GM10266 (cell line): ENCODE measurements around the gene CYTH4.

Experiments
- DNase-seq: peaks from one replicate; pipeline ENCODE4 v3.0.0; 2012; ENCODE audit errors: extremely low spot score
- TF ChIP-seq, protein P1 (sequence below): IDR thresholded peaks from 2 replicates; pipeline ENCODE4 v1.5.1; 2012; ENCODE audit warnings: mild to moderate bottlenecking, low read depth; ENCODE audit not compliant: control insufficient read depth, insufficient read depth; ENCODE audit errors: missing control alignments

Gene CYTH4

DNA sequence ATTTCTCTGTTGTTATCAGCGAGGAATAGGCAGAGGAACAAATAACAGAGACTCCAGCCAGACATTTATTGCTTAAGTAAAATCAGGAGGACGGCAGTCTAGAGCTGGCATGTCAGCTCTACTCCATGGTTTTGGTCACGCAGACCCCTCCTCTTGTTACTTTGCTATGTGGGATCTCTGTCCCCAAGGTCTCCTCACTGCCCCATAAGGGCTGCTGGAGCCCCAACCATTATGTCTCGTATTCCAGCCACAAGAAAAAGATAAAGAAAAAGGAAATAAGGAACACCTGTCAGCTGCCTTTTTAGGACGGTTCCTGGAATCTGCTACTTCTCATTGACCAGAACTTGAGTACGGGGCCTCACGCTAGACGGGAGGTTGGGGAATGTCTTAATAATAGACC, 74.6 kb downstream of the CYTH4 start:
- TF ChIP-seq, protein P1, sequence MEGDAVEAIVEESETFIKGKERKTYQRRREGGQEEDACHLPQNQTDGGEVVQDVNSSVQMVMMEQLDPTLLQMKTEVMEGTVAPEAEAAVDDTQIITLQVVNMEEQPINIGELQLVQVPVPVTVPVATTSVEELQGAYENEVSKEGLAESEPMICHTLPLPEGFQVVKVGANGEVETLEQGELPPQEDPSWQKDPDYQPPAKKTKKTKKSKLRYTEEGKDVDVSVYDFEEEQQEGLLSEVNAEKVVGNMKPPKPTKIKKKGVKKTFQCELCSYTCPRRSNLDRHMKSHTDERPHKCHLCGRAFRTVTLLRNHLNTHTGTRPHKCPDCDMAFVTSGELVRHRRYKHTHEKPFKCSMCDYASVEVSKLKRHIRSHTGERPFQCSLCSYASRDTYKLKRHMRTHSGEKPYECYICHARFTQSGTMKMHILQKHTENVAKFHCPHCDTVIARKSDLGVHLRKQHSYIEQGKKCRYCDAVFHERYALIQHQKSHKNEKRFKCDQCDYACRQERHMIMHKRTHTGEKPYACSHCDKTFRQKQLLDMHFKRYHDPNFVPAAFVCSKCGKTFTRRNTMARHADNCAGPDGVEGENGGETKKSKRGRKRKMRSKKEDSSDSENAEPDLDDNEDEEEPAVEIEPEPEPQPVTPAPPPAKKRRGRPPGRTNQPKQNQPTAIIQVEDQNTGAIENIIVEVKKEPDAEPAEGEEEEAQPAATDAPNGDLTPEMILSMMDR = no peak
- DNase-seq = no peak

DNA sequence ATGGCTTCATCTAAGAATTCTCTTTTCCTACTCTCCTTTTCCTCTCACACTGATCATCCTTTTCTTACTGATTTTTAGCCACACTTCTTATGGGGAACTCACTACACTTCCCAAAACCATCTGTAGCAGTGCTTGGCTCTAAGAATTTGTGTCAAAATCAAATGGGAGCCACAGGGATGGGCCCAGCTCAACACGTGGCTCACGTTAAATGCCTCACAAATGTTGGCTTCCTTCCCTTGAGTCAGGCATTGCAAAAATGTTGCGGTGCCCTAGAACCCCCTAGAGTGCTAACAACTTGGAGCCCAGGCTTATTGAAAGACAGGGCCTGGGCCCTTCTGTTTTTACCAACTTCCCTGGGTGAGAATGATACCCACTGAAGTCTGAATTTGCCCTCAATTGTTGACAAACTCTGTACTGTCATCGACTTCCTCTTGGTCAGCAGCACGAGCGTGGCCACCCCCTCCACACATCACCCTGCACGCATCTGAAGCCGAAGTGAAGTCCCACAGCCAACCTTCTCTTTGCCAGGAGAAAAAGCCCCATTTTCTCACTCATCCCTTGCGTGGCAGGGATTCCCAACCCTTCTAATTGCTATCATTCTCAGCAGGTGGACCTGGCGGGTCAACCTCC, 75.3 kb downstream of the CYTH4 start:
- TF ChIP-seq, protein P1 = no peak
- DNase-seq = no peak

DNA sequence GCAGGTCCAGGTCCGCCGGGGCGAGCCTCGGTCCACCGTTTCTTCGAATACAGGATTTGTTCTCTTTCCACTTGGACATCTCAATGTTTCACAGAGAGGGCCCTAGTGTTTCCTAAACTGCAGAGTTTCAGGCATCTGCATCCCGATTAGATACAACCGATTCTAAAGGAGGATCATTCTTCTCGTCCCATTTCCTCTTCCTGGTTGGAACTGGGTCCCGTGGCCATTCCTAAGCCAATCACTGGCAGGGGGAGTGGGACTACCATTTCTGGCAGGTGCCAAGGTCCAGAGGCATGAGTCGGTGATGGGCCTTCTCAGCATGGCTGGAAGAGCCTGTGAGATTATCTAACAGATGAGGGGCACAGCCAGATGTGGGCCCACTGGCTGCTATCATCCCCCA, 76.1 kb downstream of the CYTH4 start:
- DNase-seq = no peak
- TF ChIP-seq, protein P1 = no peak

DNA sequence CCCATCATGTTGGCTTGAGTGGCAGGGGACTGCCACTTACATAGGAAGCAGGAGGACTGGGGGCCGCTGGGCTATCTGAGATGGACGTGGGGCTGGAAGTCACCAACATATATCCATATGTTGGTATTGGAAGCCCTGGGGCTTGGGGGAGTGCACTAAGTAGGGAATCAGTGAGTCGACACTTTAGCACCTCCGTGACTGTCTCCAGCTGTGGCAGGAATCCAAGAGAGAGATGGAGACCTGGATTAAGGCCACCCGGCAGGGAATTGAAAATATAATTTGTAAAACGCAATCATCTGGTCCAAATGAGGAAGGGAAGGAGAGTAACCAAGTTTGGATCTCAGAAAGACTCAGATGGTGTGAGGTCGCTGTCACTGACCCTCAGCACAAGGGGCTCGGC, 76.6 kb downstream of the CYTH4 start:
- no peak for DNase-seq
- TF ChIP-seq, protein P1 = no peak

DNA sequence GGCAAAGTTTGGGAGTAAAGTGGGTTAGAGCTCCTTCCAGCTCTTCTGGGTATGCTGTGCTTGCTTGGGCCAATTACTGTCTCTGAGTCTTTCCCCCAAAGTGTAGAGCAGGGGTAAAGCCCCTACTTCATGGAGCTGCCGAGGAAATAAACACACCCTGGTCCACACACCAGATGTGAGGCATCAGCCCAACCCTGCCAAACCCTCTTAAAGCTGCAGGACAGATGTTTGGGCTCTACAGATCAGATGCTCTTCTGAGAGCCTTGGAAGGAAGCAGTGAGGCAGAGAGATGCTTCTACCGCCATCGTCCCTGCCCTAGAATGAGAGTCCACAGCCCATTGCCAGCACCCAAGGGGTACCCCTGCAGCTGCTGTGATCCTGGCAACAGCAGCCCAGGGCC, 80.3 kb downstream of the CYTH4 start:
- DNase-seq = no peak
- TF ChIP-seq, protein P1 = no peak

DNA sequence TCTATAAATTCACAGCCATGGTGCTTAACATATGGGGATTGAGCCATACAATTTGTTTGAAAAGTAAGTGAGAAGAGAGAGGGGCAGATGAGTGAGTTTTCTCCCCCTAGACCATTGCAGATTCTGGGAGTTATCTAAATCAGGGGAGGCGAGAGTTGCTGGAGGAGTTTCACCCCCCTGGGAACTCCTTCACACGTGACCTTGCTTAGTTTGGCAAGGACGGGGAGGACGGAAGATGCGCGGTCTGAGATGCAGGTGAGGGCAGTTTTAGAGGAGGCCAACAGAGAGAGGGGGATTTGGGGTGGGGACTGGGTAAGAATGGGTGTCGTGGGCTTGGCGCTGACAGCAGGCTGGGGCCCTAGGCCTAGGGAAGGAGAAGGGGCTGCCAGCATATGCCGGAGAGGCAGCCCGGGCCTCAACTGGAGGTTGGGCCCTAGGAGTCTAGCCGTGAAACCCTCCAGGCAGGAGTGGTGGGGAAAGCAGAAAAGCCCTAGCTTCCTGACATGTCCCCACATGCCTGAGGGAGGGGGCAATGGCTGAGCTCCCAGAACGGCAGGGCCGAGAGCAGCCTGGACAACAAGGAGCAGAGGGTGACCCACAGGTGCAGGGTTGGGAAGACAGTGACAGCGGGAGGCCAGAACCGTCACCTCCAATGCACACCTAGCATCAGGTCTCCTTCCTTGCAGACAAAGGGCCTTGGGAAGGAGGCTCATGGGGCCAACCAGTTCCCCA, 81.1 kb downstream of the CYTH4 start:
- DNase-seq = no peak
- TF ChIP-seq, protein P1 = no peak
